OCI-LY3 (cell line): ENCODE data around the gene AHDC1.

Source experiments
- H2AFZ ChIP-seq: fragments of 200-600, 300-600 bp; shearing (Covaris generic); 2 replicates; pipeline ENCODE4 v1.6.0; 2014; ENCODE audit warnings: antibody characterized with exemption, low read depth, low read length
- H3K27ac ChIP-seq: fragments of 200-600, 300-600 bp; sonication (generic); 2 replicates; pipeline ENCODE4 v1.5.1; 2014; ENCODE audit warnings: mild to moderate bottlenecking, low read length, moderate library complexity, mixed read lengths
- H3K27me3 ChIP-seq: fragments of 200-600, 300-600 bp; sonication (generic); 2 replicates; pipeline ENCODE4 v1.6.1; 2014; ENCODE audit warnings: low read depth, low read length, mixed read lengths
- H3K36me3 ChIP-seq: fragments of 200-600, 300-600 bp; sonication (generic); replicated peaks from 2 replicates; pipeline ENCODE3; 2014; ENCODE audit warnings: low read depth, low read length, mixed read lengths
- H3K4me1 ChIP-seq: fragments of 300-600, 200-600 bp; sonication (generic); 2 replicates; pipeline ENCODE4 v1.6.1; 2014; ENCODE audit warnings: low read length, mixed read lengths
- H3K4me2 ChIP-seq: fragments of 200-600, 300-600 bp; sonication (generic); 2 replicates; pipeline ENCODE4 v1.6.1; 2014; ENCODE audit warnings: low read length, mixed read lengths
- H3K4me3 ChIP-seq: fragments of 300-600, 200-600 bp; sonication (generic); 2 replicates; pipeline ENCODE4 v1.5.1; 2014; ENCODE audit warnings: antibody characterized with exemption, mild to moderate bottlenecking, low read length, moderate library complexity
- H3K79me2 ChIP-seq: fragments of 300-600, 200-600 bp; shearing (Covaris generic); 2 replicates; pipeline ENCODE4 v1.6.1; 2014; ENCODE audit warnings: mild to moderate bottlenecking, low read length, mixed read lengths
- H3K9ac ChIP-seq: fragments of 300-600, 200-600 bp; shearing (Covaris generic); 2 replicates; pipeline ENCODE4 v1.6.0; 2014; ENCODE audit warnings: mild to moderate bottlenecking, low read length, moderate library complexity
- H3K9me3 ChIP-seq: fragments of 200-600, 300-600 bp; shearing (Covaris generic); 2 replicates; pipeline ENCODE4 v1.6.1; 2014; ENCODE audit warnings: low read length, mixed read lengths; ENCODE audit not compliant: insufficient read depth
- H4K20me1 ChIP-seq: fragments of 200-600, 300-600 bp; sonication (generic); 2 replicates; pipeline ENCODE4 v1.6.1; 2016; ENCODE audit warnings: low read length, mixed read lengths; ENCODE audit not compliant: insufficient read depth
- CTCF ChIP-seq: fragments of 200-600, 300-600 bp; sonication (generic); IDR thresholded peaks from 2 replicates; pipeline ENCODE4 v1.5.1; 2014; ENCODE audit warnings: antibody characterized with exemption, low read length, low read depth
- EZH2phosphoT487 ChIP-seq: fragments of 200-600 bp; shearing (Covaris generic); IDR thresholded peaks from 2 replicates; pipeline ENCODE4 v1.6.1; 2018; ENCODE audit warnings: antibody characterized with exemption, mixed run types, low read depth

The AHDC1 gene

GRCh38 chr1:27517301-27517700 is 86.6 kb downstream of the AHDC1 start:
- Histone ChIP-seq H2AFZ (no peak overlapping the region), H3K4me3 (no peak overlapping the region), H3K4me2 (no peak overlapping the region), H3K27me3 (no peaks in the 10 kb centered on the region), H3K27ac (no peak overlapping the region), H3K4me1 (peaks cover 3% of the 10 kb centered on the region; the same call in 1 of the 2 replicates), H3K79me2 (no peaks in the 10 kb centered on the region), H3K9me3 (no peaks in the 10 kb centered on the region), H3K9ac (no peak overlapping the region), H3K36me3 (no peaks in the 10 kb centered on the region), H4K20me1 (no peaks in the 10 kb centered on the region)
- no peak for TF ChIP-seq EZH2phosphoT487
- TF ChIP-seq CTCF, result no peak

- H3K4me3 ChIP-seq, result no peak overlapping the region
- no peak overlapping the region for H3K27ac ChIP-seq
- H3K79me2 ChIP-seq, result no peaks in the 10 kb centered on the region
- no peak overlapping the region for H3K9ac ChIP-seq
- no peaks in the 10 kb centered on the region for H3K9me3 ChIP-seq
- no peak overlapping the region for H3K4me2 ChIP-seq
- H2AFZ ChIP-seq, result no peak overlapping the region
- TF ChIP-seq CTCF (no peak), EZH2phosphoT487 (no peak)
- no peaks in the 10 kb centered on the region for H4K20me1 ChIP-seq
- H3K36me3 ChIP-seq, result no peaks in the 10 kb centered on the region
- peaks cover 3% of the 10 kb centered on the region; the same call in 1 of the 2 replicates for H3K4me1 ChIP-seq
- H3K27me3 ChIP-seq, result no peaks in the 10 kb centered on the region
Observed at GRCh38 chr1:27515626-27516025, 88.3 kb downstream of the AHDC1 start.

- no peaks in the 10 kb centered on the region for H3K27me3 ChIP-seq
- no peak overlapping the region for H3K4me3 ChIP-seq
- TF ChIP-seq EZH2phosphoT487 (no peak), CTCF (no peak)
- H2AFZ ChIP-seq, result no peak overlapping the region
- no peaks in the 10 kb centered on the region for H3K36me3 ChIP-seq
- no peak overlapping the region for H3K27ac ChIP-seq
- H3K9me3 ChIP-seq, result no peaks in the 10 kb centered on the region
- peaks cover 3% of the 10 kb centered on the region; the same call in 1 of the 2 replicates for H3K4me1 ChIP-seq
- H3K4me2 ChIP-seq, result no peak overlapping the region
- H3K9ac ChIP-seq, result no peak overlapping the region
- no peaks in the 10 kb centered on the region for H3K79me2 ChIP-seq
- H4K20me1 ChIP-seq, result no peaks in the 10 kb centered on the region
Observed at GRCh38 chr1:27513958-27514357, 90.0 kb downstream of the AHDC1 start.

- Histone ChIP-seq H3K9ac (no peak overlapping the region), H3K79me2 (no peaks in the 10 kb centered on the region), H3K27me3 (no peaks in the 10 kb centered on the region), H2AFZ (no peak overlapping the region), H3K36me3 (no peaks in the 10 kb centered on the region), H3K27ac (no peak overlapping the region), H3K4me2 (no peak overlapping the region), H3K4me3 (no peak overlapping the region), H3K4me1 (peaks cover 3% of the 10 kb centered on the region; the same call in 1 of the 2 replicates), H4K20me1 (no peaks in the 10 kb centered on the region), H3K9me3 (no peaks in the 10 kb centered on the region)
- no peak for TF ChIP-seq EZH2phosphoT487
- no peak for TF ChIP-seq CTCF
Observed at GRCh38 chr1:27513528-27513927, 90.4 kb downstream of the AHDC1 start.
